HG03378 (cell line): ENCODE data around the gene GHR.
"Not testable (repeated sequence)": the region's sequence is repeated elsewhere in the genome, so short reads cannot be mapped to it uniquely, and the experiment has no call there.

ENCODE experiments used
- ATAC-seq: cut with Tn5 transposase; IDR thresholded peaks from one replicate; pipeline ENCODE4 v1.9.1; 2021; ENCODE audit warnings: mild to moderate bottlenecking, moderate library complexity; ENCODE audit not compliant: unreplicated experiment

Gene GHR

DNA sequence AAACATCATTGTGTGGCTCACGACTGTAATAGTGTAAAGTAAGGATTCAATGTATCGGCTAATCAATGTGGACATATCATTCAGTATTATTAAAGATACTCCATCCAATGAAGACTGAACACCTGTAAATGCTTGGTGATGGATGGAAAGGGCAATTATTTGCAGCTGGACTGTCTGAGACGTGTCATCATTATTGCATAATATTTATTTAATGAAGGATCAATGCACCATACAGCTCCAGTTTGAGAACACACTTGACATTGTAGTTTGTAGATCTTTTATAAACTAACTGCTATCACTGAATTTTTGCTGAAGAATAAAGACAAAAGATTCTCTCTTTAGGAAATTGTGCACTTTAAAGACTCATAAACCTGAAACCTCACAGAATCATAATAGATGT lies 215.7 kb downstream of the GHR start:
- no peak for ATAC-seq

DNA sequence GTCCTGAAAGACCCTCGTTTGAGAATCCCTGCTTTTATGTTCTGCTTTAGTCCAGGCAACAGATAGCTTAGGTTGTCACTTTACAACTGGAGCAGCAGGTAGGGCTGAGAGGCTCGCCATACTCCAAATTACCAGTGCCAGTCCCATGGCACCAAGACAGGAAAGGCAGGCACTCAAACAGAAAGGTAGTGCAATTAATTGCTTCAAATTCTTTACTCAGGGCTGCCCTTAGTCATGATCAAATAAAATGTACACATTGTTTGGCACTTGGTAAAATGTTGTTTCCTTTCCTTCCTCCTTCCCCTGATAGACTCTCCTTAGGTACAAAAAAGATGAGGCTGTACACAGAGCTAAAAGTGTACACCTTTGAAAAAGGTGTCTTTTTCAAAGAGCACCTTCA lies 217.6 kb downstream of the GHR start:
- no peak for ATAC-seq

DNA sequence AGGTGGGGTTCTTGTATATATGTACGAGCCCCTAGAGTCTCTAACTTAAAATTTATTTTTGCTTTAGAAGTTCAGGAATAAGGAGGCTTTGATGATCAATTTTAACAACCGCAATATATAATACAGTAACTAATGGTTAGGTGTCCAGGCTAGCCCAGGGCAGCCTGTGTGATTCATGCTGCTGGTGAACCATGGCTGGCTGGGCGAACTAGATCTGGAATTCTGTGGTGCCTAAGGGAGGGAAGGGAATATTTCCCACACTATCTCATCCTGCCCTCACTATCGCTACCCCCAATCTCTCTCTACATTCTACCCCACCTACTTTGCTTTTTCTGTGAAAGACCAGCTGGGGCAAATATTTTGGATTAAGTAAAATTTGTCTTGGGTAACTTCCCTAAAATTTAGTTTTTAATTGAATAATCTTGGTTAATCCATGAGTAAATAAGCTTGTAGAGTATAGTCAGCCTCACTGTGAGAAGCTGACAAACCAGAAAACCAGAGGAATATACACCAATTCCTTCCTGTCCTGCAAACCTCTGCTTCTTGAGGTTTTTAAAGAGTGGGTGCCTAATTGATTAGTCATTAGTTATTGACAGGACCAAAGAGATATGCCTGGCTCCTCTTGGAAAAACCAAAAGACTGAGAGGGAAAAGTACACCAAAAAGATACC lies 218.2 kb downstream of the GHR start:
- no peak for ATAC-seq

DNA sequence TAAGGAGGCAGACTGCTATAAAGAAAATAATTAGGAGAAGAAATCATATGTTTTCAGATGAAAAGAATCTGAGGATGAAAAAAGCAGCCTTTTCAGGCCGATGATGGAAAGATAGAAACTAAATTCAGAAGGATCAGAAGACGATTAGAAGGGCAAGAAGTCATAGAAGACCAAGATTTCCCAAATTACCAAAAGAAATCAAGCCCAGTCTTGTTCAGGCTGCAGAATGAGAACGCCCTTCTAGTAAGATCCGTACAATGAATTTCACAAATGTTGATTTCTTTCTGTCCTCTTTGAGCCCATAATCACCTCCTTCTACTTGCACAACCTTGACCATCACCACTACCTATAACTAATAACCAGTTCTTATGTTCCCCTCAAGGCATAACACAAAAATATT lies 218.8 kb downstream of the GHR start:
- no peak for ATAC-seq

DNA sequence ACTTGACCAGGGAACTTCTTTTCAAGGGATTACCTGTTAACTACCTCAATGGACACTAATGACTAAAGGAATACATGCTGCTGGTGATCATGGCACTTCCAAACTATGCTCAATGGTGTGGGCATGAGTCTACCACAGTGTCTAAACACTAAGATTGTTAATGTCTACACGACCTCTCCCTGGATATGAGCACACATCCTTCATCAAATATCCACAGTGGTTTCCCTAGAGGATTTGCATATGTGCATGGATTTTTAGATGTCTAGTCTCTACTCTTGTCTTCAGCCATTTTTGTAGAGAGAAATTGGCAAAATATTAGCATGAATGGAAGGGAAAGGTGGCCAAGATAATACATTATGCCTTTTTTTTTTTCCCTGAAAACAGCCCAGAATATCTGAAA lies 220.1 kb downstream of the GHR start:
- no peak for ATAC-seq

DNA sequence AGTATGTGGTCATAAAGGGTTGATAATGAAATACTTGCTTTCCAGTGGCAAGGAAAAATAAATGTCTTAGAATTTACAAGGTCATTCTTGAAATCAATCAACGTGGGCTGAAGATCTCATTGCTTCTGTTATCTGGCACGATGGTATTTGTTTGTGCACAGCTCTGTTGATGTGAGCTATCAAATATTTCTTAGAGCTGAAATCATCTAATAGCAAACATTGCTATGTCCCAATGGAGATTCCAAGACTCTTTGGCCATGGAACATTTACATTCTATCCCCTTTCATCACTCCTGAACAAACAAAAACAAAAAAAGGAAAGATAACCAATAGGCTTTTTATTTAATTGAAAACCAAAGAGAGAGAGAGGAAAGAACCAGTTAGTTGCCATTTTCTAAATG lies 221.9 kb downstream of the GHR start:
- no peak for ATAC-seq

DNA sequence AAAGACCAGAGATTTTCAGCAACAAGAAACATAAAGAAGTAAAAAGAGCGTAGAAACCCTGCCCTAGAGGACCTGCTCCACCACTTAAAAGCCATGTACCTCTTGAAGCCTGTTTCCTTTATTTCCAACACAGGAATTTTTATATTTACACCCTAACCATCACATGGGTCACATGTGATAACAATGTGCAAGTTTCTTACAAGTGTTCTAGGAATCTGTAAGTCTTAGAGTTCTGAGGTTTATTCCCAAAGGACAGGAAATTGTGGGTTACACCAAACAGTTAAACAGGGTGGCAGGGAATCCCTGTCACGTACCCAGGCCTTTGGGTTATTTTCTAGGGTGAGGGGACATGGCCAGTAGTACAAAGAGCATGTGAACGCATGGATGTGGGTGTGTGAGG lies 224.8 kb downstream of the GHR start:
- ATAC-seq = no peak

DNA sequence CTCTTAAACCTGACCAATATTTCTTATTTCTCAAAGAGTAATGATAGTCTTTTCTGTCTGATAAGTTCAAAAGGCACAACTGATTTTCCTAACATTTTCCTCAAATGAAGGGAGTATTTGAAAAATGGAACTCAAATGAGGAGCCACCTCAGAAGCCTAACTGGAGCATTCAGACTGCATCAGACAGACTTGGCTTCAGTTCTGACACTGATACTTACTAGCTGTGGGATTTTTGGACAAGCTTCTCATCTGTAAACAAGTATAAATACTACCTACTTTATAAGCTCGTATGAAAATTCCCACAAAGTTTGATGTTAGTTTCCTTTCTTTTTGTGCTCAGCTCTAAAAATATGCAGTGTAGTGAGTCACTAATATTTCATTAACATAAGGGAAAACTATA lies 225.7 kb downstream of the GHR start:
- ATAC-seq = no peak

DNA sequence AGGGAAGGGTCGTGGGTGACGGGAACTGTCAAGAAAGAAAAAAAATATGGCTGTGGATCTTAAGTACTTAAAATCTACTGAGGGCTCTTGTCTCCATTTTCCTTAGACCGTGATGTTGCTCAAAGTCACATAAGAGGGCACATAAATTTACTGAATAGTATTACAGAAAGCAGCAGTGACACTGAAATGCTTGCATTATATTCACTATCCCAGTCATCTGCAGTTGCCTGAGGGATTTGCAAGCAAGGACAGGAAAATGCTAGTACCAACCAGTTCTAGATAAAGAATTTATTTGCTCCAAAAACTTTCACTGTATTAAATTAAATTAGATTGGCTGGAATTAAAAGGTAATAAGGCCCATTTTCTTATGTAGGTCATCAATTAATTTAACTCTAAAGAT lies 226.8 kb downstream of the GHR start:
- ATAC-seq = no peak

DNA sequence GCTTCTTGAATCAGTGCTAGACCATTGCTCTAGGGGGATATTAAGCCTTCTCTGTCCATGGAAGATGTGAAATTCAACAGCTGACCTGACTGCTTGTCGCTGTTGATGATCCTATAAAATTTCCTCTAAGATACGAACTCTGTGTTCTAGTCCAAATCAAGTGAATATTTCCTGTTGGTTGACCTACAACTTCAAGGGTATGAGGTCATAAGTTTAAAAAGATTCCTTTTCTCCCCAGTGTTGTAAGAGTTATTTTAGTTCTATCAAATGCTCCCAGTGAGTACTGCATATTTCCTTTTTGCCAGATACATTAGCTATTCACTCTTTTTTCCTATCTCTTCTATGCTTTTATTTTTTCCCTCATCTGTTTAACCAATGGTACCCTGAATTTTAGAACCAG lies 230.5 kb downstream of the GHR start:
- ATAC-seq = no peak

DNA sequence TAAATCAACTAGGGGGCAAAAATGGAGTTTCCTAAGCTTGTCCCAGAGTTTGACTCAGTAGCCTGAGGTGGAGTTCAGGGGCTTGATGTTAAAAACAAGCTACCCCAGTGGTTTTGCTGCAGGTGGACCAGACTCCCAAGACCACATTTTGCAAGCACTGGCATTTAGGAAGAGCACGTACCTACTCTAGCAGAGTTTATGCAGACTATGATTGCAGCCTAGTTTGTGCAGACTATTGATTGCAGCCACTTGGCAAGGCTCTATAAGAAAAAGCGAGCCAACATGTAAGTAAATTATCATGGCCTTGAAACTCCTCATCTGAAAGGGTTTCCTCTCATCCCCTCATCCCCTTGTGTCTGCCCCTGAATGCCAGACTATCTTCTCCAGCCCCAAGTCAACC lies 231.4 kb downstream of the GHR start:
- no peak for ATAC-seq

DNA sequence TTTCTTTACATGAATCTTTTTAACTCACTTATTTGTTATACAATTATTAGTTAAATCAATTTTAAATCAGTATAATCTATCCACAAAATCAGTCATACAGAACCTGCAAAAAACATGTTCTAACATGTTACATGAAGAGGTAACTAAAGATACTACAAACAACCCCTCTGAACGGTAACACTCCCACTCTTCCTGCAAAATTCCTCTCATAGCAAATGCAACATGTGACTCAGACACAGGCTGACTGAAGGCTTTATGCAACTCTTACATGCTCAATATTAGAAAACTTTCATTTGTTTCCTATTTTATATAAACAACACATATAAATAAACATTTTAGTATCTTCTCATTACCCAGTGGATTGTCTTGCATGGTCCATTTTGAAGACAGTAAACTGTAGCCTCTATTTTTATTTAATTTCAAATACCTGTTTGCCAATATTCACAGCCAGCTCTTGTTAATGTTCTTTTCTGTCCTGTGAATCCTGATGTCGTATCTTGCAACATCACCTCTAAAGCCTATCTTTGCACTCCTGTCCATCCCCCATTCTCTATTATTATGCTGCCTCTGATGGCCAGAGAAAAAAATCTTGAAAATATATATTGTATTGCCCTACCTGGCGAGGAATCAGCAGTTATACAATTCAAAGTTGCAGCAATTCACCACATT lies 232.9 kb downstream of the GHR start:
- ATAC-seq = no peak

DNA sequence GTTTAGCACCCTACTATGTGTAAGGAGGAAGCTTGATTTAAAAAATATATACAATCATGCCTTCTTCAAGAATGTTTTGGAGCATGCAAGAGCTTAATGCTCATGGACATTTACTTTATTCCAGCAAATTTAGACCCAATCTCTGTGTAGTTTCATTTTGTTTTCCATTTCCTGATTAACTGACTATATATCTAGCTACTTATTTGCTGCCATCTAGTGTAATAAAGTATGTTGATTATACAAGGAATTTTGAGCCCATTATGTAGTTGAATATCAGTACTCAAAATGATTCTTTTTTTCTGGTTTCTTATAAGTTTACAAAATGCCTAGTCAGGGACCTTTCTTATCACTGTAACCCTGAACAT lies 233.4 kb downstream of the GHR start:
- ATAC-seq = no peak

DNA sequence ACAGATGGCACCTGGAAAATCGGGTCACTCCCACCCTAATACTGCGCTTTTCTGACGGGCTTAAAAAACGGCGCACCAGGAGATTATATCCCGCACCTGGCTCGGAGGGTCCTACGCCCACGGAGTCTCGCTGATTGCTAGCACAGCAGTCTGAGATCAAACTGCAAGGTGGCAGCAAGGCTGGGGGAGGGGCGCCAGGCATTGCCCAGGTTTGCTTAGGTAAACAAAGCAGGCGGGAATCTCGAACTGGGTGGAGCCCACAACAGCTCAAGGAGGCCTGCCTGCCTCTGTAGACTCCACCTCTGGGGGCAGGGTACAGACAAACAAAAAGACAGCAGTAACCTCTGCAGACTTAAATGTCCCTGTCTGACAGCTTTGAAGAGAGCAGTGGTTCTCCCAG lies 236.6 kb downstream of the GHR start:
- not testable (repeated sequence) for ATAC-seq

DNA sequence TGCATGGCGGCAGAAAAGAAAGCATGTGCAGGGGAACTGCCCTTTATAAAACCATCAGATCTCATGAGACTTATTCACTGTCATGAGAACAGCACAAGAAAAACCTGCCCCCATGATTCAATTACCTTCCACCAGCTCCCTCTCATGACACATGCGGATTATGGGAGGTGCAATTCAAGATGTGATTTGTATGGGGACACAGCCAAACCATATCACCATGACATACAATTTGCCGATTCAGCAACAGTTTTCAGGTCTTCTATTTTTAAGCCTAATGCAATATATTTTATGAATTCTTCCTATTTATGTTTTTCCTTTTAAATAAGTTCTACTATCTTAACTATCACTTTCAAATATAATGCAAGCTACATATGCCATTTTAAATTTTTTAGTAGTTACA lies 242.6 kb downstream of the GHR start:
- no peak for ATAC-seq

DNA sequence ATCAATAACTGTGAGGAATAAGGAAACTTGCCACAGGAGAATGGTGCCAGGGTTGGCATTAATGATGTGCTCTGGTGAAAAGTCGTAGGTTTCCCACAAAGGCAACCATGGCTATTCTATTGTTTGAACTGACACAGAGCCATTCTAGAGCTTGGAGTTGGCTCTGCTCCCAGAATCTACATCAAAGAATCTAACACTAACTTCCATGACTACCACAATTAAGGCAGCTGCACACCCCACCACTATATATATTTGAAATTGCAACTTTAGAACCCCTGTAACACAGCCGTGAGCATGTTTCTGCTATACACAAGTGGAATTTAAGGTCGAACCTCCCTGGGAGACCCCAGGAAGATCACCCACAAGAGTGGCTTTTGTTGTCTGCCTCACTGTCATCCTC lies 243.6 kb downstream of the GHR start:
- no peak for ATAC-seq

DNA sequence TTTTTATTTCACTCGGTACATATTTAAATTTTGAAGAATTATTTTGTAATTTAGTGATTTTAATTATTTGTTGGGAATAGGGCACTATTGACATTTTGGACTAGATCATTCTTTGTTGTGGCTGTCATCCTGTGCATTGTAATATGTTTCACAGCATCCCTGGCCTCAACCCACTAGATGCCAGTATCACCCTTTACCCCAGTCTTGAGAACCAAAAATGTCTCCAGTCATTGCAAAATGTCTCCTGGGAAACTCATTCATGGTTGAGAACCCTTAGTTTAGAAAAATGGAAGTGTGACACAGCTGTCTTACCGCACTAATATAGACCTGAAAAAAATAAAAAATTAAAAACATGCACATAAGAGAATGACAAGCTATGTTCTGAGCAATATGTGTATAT lies 245.0 kb downstream of the GHR start:
- no peak for ATAC-seq

DNA sequence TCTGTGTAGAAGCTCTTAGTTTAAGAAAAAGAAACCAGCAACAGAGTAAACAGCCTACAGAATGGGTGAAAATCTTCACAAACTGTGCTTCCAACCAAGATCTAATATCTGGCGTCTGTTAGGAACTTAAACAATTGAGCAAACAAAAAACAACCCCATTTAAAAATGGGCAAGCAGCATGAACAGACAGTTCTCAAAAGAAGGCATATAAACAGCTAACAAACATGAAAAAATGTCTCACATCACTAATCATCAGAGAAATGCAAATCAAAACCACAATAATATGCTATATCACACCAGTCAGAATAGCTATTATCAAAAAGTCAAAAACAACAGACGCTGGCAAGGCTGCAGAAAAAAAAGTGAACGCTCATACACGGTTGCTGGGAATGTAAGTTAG lies 249.7 kb downstream of the GHR start:
- no peak for ATAC-seq

DNA sequence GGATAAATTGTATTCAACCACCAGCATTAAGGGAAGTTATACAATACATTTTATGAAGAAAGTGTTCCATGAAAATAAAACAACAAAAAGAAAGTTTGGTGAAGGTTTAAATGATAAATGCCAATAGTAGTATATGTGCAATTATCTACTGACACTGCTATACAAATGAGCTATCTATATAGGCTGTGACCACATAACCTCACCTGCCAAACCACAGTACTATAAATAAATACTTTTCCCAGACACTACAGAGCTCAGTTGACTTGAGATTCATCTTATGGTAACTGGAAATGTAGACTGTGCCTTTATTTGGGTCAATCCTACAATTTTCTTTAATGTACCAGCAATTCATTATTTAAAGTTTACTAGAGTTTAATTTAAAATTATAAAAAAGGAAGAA lies 252.4 kb downstream of the GHR start:
- ATAC-seq = no peak

DNA sequence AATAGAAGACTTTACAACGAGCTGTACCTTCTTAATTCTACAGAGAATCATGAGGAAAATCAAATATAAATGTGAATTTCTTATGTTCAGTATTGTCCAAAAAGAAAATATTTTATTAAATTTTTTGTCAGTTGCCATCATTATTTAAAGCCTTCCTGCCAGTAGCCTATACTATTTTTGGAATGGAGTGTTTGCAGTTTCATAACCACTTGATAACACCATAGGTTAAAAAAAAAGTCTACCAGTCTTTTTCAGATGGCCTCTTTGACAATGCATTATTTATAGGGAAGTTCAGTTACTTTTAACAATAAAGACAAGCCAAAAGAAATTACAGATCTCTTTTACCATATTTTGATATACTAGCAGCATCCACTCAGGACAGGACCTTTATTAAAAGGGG lies 253.1 kb downstream of the GHR start:
- no peak for ATAC-seq

DNA sequence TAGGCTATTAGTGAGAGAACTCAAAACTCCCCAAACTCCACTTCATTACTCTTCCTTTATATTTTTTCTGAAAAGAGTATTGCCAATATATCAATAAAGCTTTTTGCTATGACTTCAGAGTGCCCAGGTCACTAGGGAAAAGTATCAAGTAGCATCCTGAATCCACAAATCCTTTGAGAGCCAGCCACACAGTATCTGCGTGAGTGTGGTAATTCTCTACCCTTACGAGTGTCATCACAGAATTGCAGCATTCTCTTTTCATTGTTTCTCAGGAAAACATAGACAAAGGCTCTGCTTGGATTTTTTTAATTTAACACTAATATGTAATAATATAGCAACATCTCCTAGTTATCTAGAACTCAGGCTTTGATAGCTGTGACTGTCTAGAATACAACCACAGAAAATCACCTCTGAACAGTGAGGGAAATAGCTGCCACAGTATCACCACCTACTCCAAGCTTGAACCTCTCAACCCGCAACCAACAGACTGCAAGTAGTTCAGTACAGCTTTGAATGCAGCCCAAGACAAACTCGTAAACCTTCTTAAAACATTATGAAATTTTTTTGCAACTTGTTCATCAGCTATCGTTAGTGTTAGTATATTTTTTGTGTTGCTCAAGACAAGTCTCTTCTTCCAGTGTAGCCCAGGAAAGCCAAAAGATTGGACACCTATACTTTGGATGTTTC lies 254.1 kb downstream of the GHR start:
- ATAC-seq = no peak

DNA sequence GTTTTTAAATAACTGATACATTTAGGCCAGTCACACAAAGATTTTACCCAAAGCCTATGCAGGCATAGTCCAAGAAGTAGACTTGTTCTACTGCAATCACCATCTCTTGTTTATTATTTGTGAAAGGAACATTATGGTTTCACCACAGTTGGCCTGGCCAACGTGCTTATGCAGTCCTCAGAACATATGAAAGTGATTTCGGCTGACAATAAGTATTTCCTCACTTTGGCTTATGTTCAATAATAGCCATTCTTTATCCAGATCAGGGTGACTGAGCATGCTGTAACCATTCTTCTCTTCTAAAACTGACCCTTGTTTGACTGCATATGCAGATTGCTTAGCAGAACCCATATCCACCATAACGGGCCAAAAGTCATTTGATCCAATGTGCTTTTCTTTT lies 256.8 kb downstream of the GHR start:
- no peak for ATAC-seq

DNA sequence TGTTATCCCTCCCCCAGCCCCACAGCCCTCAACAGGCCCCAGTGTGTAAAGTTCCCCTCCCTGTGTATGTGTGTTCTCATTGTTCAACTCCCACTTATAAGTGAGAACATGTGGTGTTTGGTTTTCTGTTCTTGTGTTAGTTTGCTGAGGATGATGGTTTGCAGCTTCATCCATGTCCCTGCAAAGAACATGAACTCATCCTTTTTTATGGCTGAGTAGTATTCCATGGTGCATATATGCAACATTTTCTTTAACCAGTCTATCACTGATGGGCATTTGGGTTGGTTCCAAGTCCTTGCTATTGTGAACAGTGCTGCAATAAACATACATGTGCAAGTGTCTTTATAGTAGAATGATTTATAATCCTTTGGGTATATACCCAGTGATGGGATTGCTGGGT lies 261.8 kb downstream of the GHR start:
- not testable (repeated sequence) for ATAC-seq
